Colonic mucosa (tissue), 2 donors: ENCODE data around the gene NLK. TPM values are rescaled to one million over a fixed set of nuclear protein-coding genes. Genes with fewer than 3 reads are reported as not detected.

Source experiments
- total RNA-seq, 2 donors: library from RNA; stranded (reverse); fragmentation: NEBNext Ultra II Directional in 1 of 2; extraction: Animal tissue kit (Norgen Biotek cat#: 25700) in 1 of 2; gene quantifications; one replicate each; pipeline ENCODE4 v1.2.1, GENCODE V29; 2021
- donor health status: DM: no; HTN: no; CAD: no.
- donor health status: DM: no; HTN: no; CAD: no.

NLK gene
- total RNA-seq, 2 donors from 2014 or later = 17.2 to 20.9 TPM

Other genes starting within 250 kb of the NLK start
- gene NOS2, start 242.1 kb upstream of the NLK start, total RNA-seq = 10 to 100 TPM; 29.7 to 34.5 TPM
- 1 to 10 TPM; 2.7 to 2.9 TPM for gene LYRM9, start 149.3 kb upstream of the NLK start, total RNA-seq